Ramos (cell line): ENCODE measurements around the gene HSPB8.

Source experiments
- in situ Hi-C: fragments of 300-500 bp; cut with MboI; formaldehyde crosslinking; loops from one replicate; pipeline ENCODE4 v1.14.3; 2022; ENCODE audit warnings: low sequenced_read_pairs; ENCODE audit not compliant: unreplicated experiment

Gene HSPB8

DNA sequence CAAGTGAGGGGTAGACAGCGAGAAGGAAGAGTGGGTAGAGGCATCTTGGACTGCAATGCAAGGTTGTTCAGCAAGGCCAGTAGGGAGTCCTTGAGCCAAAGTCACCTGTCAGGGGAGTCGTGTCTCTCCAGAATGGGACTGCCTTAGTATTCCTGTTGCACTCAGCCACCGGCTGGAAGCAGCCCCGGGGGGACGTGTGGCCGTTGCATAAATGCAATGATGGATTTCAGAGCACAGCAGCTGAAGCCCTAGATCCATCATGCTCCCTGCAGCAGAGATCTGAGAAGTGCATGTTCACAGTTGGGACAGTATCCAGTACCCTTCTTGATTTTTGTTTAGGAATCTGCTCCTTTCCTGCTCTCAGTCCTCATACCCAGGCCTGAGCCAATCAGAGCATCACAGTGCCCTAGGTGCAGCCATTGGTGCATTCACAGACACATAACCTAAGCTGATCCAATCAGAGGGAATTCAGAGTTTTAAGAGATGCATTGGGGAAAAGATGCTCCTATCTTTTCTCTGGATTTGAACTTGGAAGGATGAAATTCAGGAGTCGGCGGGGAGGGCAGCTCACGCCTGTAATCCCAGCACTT, 62.9 kb downstream of the HSPB8 start:
- in situ Hi-C loops: no loop called here
